GM19043 (cell line): ENCODE results near the gene DNAJB4.
A peak's percentile ranks its signal among the peaks of the same experiment; 100 is the strongest.
"Not testable (repeated sequence)": the region's sequence is repeated elsewhere in the genome, so short reads cannot be mapped to it uniquely, and the experiment has no call there.

Experiments
- ATAC-seq: cut with Tn5 transposase; IDR thresholded peaks from one replicate; pipeline ENCODE4 v1.9.1; 2021; ENCODE audit warnings: low read depth; ENCODE audit not compliant: unreplicated experiment

Gene DNAJB4

GRCh38 chr1:77989744-77990143 lies 15.0 kb upstream of the DNAJB4 start:
- ATAC-seq = no peak

DNA sequence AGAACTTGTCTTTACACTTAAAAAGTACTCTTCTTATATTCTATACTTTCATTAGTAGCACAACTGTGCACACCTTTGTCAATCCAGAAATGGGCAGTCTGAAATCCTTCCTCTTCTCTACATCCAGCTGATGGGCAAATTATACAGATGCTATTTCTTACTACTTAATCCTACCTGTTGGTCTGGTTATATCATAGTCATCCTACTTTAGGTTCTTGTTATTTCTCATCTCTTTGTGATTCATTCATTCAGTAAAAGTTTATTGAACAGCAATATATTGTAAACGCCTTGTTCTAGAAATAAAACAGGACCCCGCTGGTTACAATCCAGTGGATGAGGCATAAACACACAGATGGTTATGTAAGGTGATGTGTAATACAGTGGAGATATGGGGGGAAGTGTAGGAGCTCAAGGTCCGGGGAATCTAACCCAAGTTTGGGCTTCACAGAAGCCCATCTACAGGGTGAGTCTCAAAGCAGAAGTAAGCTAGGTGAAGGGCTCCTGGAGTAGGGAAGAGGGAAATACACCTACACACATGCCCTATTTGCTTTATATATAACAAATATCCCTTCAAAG lies 14.0 kb upstream of the DNAJB4 start:
- ATAC-seq = no peak

GRCh38 chr1:77991638-77992037 lies 13.1 kb upstream of the DNAJB4 start:
- no peak for ATAC-seq

GRCh38 chr1:77994117-77994705 lies 10.5 kb upstream of the DNAJB4 start:
- ATAC-seq = no peak

DNA sequence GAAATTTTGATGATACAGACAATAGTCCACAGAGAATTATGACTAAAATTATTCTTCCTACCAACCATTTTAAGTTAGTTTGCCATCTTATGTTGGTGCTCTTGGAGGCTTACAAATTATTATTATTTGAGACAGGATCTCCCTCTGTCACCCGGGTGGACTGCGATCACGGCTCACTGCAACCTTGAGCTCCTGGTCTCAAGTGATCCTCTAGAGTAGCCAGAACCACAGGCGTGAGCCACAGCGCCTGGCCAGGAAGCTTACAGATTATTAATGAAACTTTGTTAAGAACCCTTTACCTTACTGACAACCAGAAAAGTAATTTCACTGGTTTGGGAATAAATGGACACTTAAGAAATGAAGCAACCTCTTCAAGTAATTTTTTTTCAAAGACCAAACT lies 8.0 kb upstream of the DNAJB4 start:
- ATAC-seq = no peak

DNA sequence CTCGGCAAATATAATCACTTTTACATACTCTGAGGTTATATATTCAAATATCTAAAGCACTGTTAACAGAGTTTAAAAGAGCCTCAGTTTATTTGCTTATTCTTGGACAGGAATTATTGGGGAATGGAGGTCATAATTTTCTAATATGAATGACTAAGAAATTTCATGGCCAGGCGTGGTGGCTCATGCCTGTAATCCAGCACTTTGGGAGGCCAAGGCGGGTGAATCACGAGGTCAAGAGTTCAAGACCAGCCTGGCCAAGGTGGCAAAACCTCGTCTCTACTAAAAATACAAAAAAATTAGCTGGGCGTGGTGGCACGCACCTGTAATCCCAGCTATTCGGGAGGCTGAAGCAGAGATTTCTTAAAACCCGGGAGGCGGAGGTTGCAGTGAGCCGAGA lies 4.2 kb upstream of the DNAJB4 start:
- ATAC-seq = not testable (repeated sequence)

GRCh38 chr1:78003070-78003746 lies 1.5 kb upstream of the DNAJB4 start:
- no peak for ATAC-seq

DNA sequence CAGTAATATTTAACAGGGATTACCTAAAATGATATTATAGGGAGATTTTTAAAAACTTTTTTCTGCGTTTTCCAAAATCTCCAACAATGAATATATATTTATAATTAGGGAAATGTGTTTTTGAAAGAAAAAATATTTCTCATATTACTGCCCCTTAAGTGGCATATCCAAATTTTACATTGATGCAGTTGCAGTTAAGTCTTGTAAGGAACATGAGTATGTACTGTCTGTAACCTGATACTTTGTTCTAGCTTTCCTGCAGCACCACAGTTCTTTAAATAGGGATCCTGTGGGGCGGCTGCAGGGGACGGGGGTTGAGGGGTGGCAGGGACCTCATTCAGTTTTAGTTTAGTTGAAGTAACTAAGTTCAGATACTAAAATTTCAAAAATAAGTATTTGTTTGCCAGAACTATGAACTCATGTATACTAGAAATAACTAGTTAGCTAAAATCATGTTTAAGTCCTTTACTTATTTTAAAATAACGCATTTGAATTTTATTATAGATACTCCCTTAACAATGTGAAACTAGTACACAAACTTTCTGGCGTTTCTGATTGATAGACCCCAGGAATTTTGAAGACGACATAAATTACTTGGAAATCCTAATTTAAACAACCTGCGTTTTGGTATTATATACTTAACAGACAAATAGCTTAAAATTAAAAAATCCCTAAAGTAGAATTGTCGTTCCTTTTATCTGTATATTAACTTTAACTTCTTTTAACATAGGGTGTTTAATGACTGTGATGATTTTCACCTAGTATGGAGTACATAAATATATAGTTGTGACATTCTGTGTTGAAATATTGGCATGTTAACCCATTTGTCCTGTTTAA lies 639 bp upstream of the DNAJB4 start:
- peak; percentile 32 for ATAC-seq

GRCh38 chr1:78005448-78005722 lies 646 bp downstream of the DNAJB4 start:
- ATAC-seq = no peak

- no peak for ATAC-seq
Measured at GRCh38 chr1:78005755-78006154, 1.0 kb downstream of the DNAJB4 start.

GRCh38 chr1:78006521-78006920 lies 1.8 kb downstream of the DNAJB4 start:
- no peak for ATAC-seq

GRCh38 chr1:78007677-78008341 lies 3.1 kb downstream of the DNAJB4 start:
- no peak for ATAC-seq

DNA sequence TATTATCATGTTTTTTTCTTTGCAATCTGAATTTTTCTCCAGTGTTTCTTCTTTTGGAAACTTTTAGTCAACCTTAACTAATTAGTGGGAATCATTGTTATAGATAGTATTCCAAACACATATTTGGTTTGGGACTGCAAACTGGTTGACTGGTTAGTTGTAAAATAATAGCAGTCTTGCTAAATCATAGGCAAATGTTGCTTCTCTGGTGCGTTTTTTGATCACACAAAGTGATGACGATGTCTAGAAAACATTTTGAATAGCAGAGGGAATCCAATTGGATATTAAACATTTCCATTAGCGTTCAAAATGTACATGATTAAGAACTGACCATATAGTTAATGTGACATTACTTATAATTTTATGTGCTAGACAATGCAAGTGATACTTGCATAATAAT lies 4.5 kb downstream of the DNAJB4 start:
- ATAC-seq = no peak

DNA sequence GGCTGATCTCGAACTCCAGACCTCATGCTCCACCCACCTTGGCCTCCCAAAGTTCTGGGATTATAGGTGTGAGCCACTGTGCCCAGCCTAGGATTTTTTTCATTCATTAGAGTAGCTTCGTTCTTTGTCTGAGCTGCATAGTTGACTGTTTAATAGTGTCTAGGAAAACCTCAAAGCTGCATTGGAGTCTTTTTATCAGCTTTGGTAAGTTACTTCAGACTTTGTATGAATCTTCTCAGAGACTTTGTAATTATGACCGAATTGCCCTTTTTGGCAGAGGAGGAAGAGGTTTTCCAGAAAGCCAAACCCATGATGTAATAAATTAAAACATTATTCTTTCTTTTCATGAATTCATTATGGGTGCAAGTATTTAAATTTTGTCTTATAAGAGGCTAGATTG lies 5.1 kb downstream of the DNAJB4 start:
- no peak for ATAC-seq

GRCh38 chr1:78011050-78011449 lies 6.3 kb downstream of the DNAJB4 start:
- no peak for ATAC-seq

DNA sequence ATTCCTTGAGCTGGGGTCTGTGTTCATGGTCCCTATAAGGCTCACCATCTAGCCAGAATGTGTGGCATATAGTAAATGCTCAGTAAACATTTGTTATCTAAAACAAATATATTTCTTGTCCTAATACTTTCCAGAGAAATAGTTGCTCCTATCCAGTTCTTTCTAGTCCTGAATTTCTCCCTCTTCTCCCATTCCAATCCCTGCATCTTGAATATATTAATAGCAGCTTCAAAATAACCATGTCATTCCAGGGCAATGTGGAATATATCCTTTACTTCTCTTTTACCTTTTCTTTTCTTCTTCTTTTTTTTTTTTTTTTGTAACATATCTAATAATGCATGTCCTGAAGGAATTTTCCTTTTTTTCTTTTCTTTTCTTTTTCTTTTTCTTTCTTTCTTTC lies 10.4 kb downstream of the DNAJB4 start:
- no peak for ATAC-seq

- ATAC-seq = no peak
Measured at GRCh38 chr1:78019024-78019423, 14.3 kb downstream of the DNAJB4 start.

GRCh38 chr1:78021134-78021533 lies 16.4 kb downstream of the DNAJB4 start:
- not testable (repeated sequence) for ATAC-seq

- no peak for ATAC-seq
Measured at GRCh38 chr1:78029793-78030192, 25.1 kb downstream of the DNAJB4 start.

DNA sequence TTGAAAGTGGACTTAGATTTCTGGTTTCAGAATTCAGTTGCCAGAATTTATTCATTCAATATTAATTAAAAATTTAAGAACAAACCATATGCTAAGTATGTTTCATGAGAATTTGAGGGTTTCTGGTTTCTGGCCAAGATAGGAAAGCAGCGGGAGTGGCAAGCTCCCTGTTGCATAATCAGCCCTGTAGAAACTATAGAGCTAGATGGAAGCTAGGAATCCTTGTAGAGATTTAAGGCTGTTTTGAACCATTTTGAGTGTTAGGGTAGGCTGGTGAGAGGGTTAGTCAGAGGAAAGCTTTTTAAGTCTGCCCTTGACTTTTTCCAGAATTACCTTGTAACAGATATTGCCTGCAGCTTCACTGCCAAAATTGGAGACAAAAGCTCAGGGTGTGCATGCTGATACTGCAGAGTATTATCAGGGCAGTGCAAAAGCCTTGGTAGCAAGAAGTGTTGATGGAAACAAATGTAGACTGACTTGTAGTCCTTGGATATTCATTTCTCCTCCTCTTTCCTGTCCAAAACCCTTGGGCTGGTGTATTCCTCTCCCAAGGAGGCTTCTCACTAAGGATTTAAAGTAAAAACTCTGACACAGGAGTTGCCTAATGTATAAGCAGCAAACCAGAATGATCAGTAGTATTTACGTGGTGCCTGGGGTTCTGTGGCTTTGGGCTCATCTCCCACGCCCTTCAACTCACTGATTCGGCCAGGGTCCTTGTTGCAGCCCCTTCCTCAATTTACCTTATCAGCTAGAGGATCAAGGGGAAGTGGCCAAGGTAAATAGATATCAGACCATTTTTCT lies 28.5 kb downstream of the DNAJB4 start:
- no peak for ATAC-seq
